Ascending aorta (tissue), 2 donors: Measurements from ENCODE around the gene SLC4A3. TPM values are rescaled to one million over a fixed set of nuclear protein-coding genes. Genes with fewer than 3 reads are reported as not detected.

Experiments
- DNase-seq, 2 donors: peaks; one replicate each; pipeline ENCODE4 v3.0.0-alpha.2; 2019; ENCODE audit warnings: low spot score in 2 of 2
- H3K27ac ChIP-seq, 2 donors: fragments of 200-600 bp; sonication (generic); one replicate each; pipeline ENCODE4 v1.5.1; 2016 to 2017; ENCODE audit warnings: mild to moderate bottlenecking in 1 of 2
- H3K27me3 ChIP-seq: fragments of 200-600 bp; sonication (generic); one replicate; pipeline ENCODE4 v1.5.1; 2017
- H3K36me3 ChIP-seq, 2 donors: fragments of 200-600 bp; sonication (generic); one replicate each; pipeline ENCODE4 v1.5.1; 2016
- H3K4me1 ChIP-seq, 2 donors: fragments of 200-600 bp; sonication (generic); one replicate each; pipeline ENCODE4 v1.5.1; 2016 to 2017; ENCODE audit warnings: mild to moderate bottlenecking in 1 of 2
- H3K4me3 ChIP-seq, 2 donors: fragments of 200-600 bp; sonication (generic); one replicate each; pipeline ENCODE4 v1.5.1; 2016 to 2017; ENCODE audit warnings: mild to moderate bottlenecking in 1 of 2
- H3K9me3 ChIP-seq, 2 donors: fragments of 200-600 bp; sonication (generic); one replicate each; pipeline ENCODE4 v1.5.1; 2016
- intact Hi-C: fragments of 100-400 bp; cut with DNase I; formaldehyde crosslinking; loops from one replicate; pipeline ENCODE4 v1.15.1; 2023
- total RNA-seq: library from RNA; depleted of rRNA; stranded (reverse); fragments of >200 nt; gene quantifications from one replicate; pipeline ENCODE4 v1.1.0, GENCODE V29; 2016
- TF ChIP-seq, protein P1 (sequence below), 3 experiments: fragments of 200-600 bp in 2 of 3; fragments of 450-650 bp in 1 of 3; sonication (generic) in 2 of 3; IDR thresholded peaks; one replicate each; pipeline ENCODE4 v1.5.1; 2016 to 2019; ENCODE audit warnings: antibody characterized with exemption in 3 of 3, mild to moderate bottlenecking in 1 of 3, moderate library complexity in 1 of 3

Gene SLC4A3
- total RNA-seq, 1 donor from 2014 or later: 1.8 TPM

DNA sequence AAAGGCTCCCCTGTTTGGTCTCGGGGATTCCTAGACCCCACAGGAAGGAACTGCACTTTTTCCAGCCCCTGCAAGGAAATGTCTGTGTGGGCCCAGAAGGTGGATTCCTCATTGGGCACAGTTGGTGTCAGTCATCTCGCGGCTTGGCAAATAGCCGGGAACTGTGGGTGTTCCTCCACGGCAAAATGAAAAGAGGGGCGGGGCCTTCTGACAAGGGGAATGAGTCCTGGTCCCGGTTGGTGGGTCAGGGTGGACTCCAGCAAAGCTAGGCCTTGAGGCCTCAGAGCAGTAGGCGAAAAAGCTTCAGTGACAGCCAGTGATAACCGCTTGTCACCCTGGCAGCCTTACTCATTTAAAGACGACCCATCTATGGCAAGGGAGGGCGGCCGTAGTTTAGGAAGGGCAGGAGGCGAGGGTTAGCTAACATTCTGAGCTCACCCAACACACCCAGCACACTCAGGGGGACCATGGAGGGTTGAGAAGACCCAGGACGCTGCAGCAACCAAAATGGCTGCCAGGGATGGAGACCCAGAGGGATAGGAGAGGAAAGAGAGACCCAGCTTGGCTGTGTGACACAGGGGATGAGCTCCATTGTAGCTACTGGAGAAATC lies 16.5 kb downstream of the SLC4A3 start:
- peak in 1 of 2 donors; percentile 57 for DNase-seq
- Histone ChIP-seq H3K36me3 (no peaks in the 10 kb centered on the region), H3K4me3 (no peak overlapping the region), H3K27me3 (no peaks in the 10 kb centered on the region), H3K27ac (no peak overlapping the region), H3K9me3 (no peaks in the 10 kb centered on the region), H3K4me1 (peaks cover 0 to 12% of the 10 kb centered on the region in 2 donors)
- TF ChIP-seq, protein P1, sequence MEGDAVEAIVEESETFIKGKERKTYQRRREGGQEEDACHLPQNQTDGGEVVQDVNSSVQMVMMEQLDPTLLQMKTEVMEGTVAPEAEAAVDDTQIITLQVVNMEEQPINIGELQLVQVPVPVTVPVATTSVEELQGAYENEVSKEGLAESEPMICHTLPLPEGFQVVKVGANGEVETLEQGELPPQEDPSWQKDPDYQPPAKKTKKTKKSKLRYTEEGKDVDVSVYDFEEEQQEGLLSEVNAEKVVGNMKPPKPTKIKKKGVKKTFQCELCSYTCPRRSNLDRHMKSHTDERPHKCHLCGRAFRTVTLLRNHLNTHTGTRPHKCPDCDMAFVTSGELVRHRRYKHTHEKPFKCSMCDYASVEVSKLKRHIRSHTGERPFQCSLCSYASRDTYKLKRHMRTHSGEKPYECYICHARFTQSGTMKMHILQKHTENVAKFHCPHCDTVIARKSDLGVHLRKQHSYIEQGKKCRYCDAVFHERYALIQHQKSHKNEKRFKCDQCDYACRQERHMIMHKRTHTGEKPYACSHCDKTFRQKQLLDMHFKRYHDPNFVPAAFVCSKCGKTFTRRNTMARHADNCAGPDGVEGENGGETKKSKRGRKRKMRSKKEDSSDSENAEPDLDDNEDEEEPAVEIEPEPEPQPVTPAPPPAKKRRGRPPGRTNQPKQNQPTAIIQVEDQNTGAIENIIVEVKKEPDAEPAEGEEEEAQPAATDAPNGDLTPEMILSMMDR (IDR thresholded peaks at IDR 0.05): no peak
- intact Hi-C loops: loop anchor here (5.0 kb wide), 2 partner anchors 242 to 433 kb away; no protein-coding TSS in a partner anchor

DNA sequence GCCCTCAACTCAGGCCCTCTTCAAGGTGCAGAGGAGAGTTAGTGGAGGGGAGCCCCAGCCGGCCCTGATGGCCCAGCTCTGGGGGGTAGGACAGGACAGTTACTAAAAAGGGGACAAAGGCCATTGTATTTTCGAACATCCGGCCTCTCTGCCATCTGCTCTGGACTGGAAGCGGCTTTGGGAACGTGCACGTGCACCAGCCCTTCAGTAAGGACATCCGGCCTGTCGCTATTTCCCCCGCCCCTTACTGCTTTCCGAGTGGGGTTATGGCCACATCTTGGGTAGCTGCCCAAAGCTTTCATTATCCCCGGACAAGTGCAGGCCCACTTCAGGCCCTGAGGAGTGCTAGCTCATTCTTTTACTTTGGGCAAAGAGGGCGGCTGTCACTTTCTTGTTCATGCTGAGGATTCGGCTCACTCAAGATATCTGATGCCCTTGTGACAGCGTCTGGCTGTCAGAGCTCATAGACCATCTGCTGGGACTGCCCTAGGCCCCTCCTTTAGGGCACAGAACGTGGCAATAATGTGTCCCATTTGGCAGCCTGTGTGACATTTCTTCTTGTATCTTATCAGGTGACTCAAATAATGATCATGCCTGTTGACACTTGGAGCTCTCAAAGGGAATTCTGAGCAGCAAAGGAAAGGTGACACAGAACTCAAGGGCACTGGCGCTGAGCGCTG lies 17.5 kb downstream of the SLC4A3 start:
- Histone ChIP-seq H3K27ac (peak overlapping the region; percentile 5 to 38), H3K4me3 (no peak overlapping the region), H3K9me3 (no peaks in the 10 kb centered on the region), H3K36me3 (no peaks in the 10 kb centered on the region), H3K27me3 (no peaks in the 10 kb centered on the region), H3K4me1 (peaks cover 0 to 12% of the 10 kb centered on the region in 2 donors)
- DNase-seq: no peak
- TF ChIP-seq, protein P1 (IDR thresholded peaks at IDR 0.05): no peak
- intact Hi-C loops: loop anchor here (5.0 kb wide), 2 partner anchors 243 to 432 kb away; no protein-coding TSS in a partner anchor

DNA sequence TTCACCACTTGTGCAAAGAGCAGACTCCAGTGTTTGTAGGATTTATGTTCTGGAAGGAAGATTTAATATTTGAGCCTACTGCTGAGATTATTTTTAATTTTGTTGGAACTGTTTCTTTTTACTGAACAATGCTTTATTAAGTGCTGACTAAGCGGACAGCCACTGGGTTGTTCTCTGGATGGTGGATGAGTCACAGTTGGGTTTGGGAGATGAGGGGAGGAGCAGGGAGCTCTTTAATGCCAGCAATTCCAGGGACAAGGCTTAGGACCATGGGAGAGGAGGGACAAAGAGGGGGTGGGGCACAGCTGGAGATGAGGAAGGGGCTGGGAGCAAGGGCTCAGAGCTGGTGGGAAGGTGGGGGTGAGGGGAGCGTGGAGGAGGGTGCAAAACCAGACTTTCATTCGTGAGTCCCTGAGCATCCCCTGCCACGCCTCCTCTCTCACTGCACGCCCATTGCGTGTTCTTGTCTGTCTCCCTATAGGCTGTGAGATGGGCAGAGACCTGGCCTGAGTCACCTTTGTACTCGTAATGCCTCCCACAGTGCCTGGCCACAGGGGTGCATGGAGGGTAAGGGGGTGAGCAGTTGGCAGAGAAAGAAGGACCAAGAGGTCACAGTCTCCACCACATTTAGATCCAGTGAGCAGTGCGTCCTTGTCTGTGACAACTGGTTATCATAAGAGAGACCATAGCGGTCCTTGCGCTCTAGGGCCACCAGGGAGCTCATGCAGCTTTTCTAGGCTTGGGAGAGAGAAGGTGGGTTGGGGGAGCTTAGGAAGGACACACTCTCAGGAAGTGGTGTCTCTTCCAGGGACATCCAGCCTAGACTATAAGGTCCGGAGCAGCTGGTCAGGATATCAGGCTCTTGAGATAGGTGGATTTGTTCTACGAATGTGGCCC lies 18.4 kb downstream of the SLC4A3 start:
- H3K4me1 ChIP-seq: peaks cover 0 to 12% of the 10 kb centered on the region in 2 donors
- peak overlapping the region in 1 of 2 donors; percentile 38 for H3K27ac ChIP-seq
- DNase-seq: no peak
- intact Hi-C loops: no loop called here
- H3K27me3 ChIP-seq: no peaks in the 10 kb centered on the region
- no peaks in the 10 kb centered on the region for H3K9me3 ChIP-seq
- H3K36me3 ChIP-seq: no peaks in the 10 kb centered on the region
- TF ChIP-seq, protein P1 (IDR thresholded peaks at IDR 0.05): no peak
- no peak overlapping the region for H3K4me3 ChIP-seq

DNA sequence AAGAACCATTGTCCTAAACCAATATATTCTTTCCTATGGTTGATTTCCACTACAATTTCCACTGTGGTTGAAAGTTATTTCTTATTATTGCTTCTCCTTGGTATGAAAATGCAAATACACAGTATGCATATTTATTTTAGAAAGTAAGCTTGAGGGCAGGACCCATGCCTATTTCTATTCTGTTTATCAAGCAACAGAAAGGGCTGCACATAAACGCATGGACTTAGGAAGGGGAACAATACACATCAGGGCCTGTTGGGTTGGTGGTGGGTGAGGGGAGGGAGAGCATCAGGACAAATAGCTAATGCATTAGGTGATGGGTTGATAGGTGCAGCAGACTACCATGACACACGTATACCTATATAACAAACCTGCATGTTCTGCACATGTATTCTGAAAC lies 20.7 kb downstream of the SLC4A3 start:
- Histone ChIP-seq H3K9me3 (no peaks in the 10 kb centered on the region), H3K27me3 (no peaks in the 10 kb centered on the region), H3K4me3 (no peak overlapping the region), H3K4me1 (peaks cover 0 to 7% of the 10 kb centered on the region in 2 donors), H3K27ac (no peak overlapping the region), H3K36me3 (no peaks in the 10 kb centered on the region)
- TF ChIP-seq, protein P1 (IDR thresholded peaks at IDR 0.05): no peak
- intact Hi-C loops: no loop called here
- DNase-seq: no peak

DNA sequence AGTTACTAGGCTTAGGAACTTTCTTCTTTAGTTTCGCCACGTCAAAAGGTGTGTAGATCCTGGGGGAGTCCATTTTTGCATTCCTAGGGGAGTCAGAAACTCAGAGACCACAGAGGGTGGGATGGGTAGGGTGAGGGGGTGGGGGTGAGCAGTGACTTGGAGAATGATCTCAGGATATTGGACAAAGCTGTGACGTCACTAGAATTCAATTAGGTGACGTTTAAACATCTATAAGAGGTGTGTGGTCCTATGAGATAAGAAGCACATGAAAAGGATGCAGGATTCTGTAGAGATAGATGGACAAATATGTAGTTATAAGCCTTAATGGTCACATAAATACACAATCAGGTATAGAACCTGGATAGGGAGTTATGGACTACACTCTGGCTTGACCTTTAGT lies 21.5 kb downstream of the SLC4A3 start:
- H3K9me3 ChIP-seq: no peaks in the 10 kb centered on the region
- TF ChIP-seq, protein P1 (IDR thresholded peaks at IDR 0.05): no peak
- DNase-seq: no peak
- no peaks in the 10 kb centered on the region for H3K27me3 ChIP-seq
- no peak overlapping the region for H3K4me3 ChIP-seq
- no peak overlapping the region for H3K27ac ChIP-seq
- peaks cover 0 to 7% of the 10 kb centered on the region in 2 donors for H3K4me1 ChIP-seq
- H3K36me3 ChIP-seq: no peaks in the 10 kb centered on the region
- intact Hi-C loops: no loop called here
